ENCODE data around the gene UBE2R2. TPM values are rescaled to one million over a fixed set of nuclear protein-coding genes. Genes with fewer than 3 reads are reported as not detected.

UBE2R2 gene
- total and polyA plus RNA-seq, 2 experiments from 2014 or later, result 39.8 to 41.4 TPM

DNA sequence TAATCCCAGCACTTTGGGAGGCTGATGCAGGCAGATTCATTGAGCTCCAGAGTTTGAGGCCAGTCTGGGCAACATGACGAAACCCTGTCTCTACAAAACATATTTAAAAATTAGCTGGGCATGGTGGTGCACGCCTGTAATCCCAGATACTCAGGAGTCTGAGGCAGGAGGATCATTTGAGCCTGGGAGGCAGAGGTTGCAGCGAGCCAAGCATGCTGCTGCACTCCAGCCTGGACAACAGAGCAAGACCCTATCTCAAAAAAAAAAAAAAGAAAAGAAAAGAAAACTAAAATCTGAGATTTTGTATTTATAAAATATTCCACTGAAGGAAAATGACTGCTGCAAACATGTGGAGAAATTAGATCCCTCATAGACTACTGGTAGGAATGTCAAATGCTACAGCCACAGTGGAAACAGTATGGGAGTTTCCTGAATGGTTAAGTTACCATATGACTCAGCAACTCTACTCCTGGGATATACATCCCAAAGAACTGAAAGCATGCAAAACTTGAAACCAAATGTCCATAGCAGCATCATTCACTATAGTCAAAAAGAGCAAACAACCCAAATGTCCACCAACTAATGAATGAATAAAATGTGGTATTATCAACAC is 125.6 kb downstream of the UBE2R2 start:
- TF ChIP-seq EZH2phosphoT487 (IDR thresholded peaks at IDR 0.05; ENCODE audit: low read depth, severe bottlenecking, unreplicated experiment), result no peak
- TF ChIP-seq, protein P1, sequence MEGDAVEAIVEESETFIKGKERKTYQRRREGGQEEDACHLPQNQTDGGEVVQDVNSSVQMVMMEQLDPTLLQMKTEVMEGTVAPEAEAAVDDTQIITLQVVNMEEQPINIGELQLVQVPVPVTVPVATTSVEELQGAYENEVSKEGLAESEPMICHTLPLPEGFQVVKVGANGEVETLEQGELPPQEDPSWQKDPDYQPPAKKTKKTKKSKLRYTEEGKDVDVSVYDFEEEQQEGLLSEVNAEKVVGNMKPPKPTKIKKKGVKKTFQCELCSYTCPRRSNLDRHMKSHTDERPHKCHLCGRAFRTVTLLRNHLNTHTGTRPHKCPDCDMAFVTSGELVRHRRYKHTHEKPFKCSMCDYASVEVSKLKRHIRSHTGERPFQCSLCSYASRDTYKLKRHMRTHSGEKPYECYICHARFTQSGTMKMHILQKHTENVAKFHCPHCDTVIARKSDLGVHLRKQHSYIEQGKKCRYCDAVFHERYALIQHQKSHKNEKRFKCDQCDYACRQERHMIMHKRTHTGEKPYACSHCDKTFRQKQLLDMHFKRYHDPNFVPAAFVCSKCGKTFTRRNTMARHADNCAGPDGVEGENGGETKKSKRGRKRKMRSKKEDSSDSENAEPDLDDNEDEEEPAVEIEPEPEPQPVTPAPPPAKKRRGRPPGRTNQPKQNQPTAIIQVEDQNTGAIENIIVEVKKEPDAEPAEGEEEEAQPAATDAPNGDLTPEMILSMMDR (IDR thresholded peaks at IDR 0.05; ENCODE audit: poor library complexity), result peak; percentile 23
- Histone ChIP-seq H2AFZ (no peak overlapping the region), H3K27me3 (no peaks in the 10 kb centered on the region), H3K4me3 (no peak overlapping the region), H3K9me3 (ENCODE audit: low read depth) (no peaks in the 10 kb centered on the region), H3K9me2 (replicated peaks; ENCODE audit: insufficient read depth) (no peaks in the 10 kb centered on the region), H3K79me2 (peaks cover 16% of the 10 kb centered on the region), H3K4me2 (no peak overlapping the region), H3K36me3 (replicated peaks; ENCODE audit: insufficient read depth, low read depth) (no peaks in the 10 kb centered on the region), H4K20me1 (ENCODE audit: insufficient read depth, poor library complexity, severe bottlenecking) (no peaks in the 10 kb centered on the region), H3K27ac (peak overlapping the region; percentile 34), H3K4me1 (ENCODE audit: insufficient read depth) (peaks cover 13% of the 10 kb centered on the region)
- WGBS (ENCODE audit: low lambda C conversion rate, missing lambda C conversion rate), result 95% methylated on average over 3 of the region's 3 CpGs
- no peak for DNase-seq (ENCODE audit: low spot score)

DNA sequence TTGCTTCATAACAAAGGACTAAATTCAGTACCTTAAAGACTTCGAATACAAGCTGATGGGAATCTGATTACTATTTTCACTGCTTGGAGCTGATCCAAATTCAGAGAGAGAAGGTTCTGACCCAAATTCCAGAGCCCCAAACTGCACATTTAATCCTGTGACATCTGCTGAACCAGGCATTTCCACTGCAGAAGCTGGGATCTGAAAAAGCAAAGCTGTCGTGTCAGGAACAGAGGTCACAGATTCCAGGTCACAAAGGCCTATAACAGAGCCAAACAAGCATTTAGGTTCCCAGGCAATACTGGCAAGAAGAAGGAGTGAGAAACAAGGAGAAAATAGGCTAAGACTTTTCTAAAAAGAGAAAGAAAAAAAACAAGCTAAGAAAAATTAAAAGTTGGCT is 126.4 kb downstream of the UBE2R2 start:
- peak overlapping the region; percentile 34 for H3K27ac ChIP-seq
- peaks cover 11% of the 10 kb centered on the region for H3K79me2 ChIP-seq
- no peaks in the 10 kb centered on the region for H3K9me3 ChIP-seq (ENCODE audit: low read depth)
- H3K4me3 ChIP-seq, result no peak overlapping the region
- H3K36me3 ChIP-seq (replicated peaks; ENCODE audit: insufficient read depth, low read depth), result no peaks in the 10 kb centered on the region
- 88% methylated on average over 2 of the region's 2 CpGs for WGBS (ENCODE audit: low lambda C conversion rate, missing lambda C conversion rate)
- no peaks in the 10 kb centered on the region for H3K9me2 ChIP-seq (replicated peaks; ENCODE audit: insufficient read depth)
- H2AFZ ChIP-seq, result no peak overlapping the region
- H3K4me2 ChIP-seq, result no peak overlapping the region
- TF ChIP-seq, protein P1 (IDR thresholded peaks at IDR 0.05; ENCODE audit: poor library complexity), result no peak
- TF ChIP-seq EZH2 (IDR thresholded peaks at IDR 0.05; ENCODE audit: borderline replicate concordance) (no peak), EZH2phosphoT487 (IDR thresholded peaks at IDR 0.05; ENCODE audit: low read depth, severe bottlenecking, unreplicated experiment) (no peak)
- H4K20me1 ChIP-seq (ENCODE audit: insufficient read depth, poor library complexity, severe bottlenecking), result no peaks in the 10 kb centered on the region
- no peaks in the 10 kb centered on the region for H3K27me3 ChIP-seq
- peaks cover 13% of the 10 kb centered on the region for H3K4me1 ChIP-seq (ENCODE audit: insufficient read depth)
- DNase-seq (ENCODE audit: low spot score), result no peak

DNA sequence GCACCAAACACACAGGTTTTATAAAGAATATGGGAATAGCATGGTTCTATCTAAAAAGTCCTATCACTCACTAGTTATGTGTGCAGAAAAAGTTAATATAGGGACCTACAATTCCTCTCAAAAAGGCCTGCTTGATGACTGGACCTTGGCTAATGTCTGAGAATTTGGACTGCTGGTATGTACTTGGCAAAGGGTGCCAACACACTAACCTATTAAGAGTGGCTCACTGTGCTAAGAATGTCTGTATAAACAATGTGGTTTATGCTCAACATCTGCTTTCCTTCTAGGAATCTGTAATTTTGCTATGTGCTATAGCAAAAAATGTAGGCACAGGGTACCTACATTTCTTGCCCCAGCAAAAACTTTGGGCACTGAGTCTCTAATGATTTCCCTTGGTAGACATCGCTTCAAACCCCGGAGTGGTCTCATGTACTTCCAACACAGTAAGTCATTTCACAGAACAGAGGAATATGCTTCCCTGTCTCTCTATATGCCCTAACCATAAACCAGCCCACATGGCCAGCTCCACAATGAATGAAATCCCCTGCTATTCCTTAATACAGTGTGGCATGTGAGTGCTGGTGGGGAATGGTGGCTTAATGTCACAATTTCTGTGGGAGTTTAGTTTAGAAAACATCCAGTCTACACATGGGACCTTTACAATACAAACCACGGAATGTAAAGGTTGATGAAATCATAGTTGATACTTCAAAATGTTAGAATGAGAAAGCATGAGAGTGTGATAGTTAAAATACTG is 130.0 kb downstream of the UBE2R2 start:
- DNase-seq (ENCODE audit: low spot score), result no peak

More for the DNA sequence above, 130.0 kb downstream of the UBE2R2 start:
- Histone ChIP-seq H3K9me3 (ENCODE audit: low read depth) (no peaks in the 10 kb centered on the region), H3K27ac (peak overlapping the region; percentile 39), H4K20me1 (ENCODE audit: insufficient read depth, poor library complexity, severe bottlenecking) (no peaks in the 10 kb centered on the region), H3K27me3 (no peaks in the 10 kb centered on the region), H3K4me3 (no peak overlapping the region), H3K36me3 (replicated peaks; ENCODE audit: insufficient read depth, low read depth) (no peaks in the 10 kb centered on the region), H3K79me2 (peaks cover 11% of the 10 kb centered on the region), H3K4me2 (no peak overlapping the region), H3K4me1 (ENCODE audit: insufficient read depth) (peaks cover 6% of the 10 kb centered on the region), H3K9me2 (replicated peaks; ENCODE audit: insufficient read depth) (no peaks in the 10 kb centered on the region), H2AFZ (no peak overlapping the region)
- WGBS (ENCODE audit: low lambda C conversion rate, missing lambda C conversion rate), result 93% methylated on average over 3 of the region's 3 CpGs
- TF ChIP-seq EZH2phosphoT487 (IDR thresholded peaks at IDR 0.05; ENCODE audit: low read depth, severe bottlenecking, unreplicated experiment) (no peak), EZH2 (IDR thresholded peaks at IDR 0.05; ENCODE audit: borderline replicate concordance) (no peak)
- TF ChIP-seq, protein P1 (IDR thresholded peaks at IDR 0.05; ENCODE audit: poor library complexity), result no peak

Measured in hepatocyte (in vitro differentiated cells).